ENCODE data around the gene KCNK5. TPM values are rescaled to one million over a fixed set of nuclear protein-coding genes. Genes with fewer than 3 reads are reported as not detected.

Gene KCNK5
- total RNA-seq, 1 experiment from 2014 or later: 19.8 TPM

GRCh38 chr6:39199231-39199940 is 29.9 kb downstream of the KCNK5 start:
- no peak for DNase-seq
- ChIA-PET POLR2A (no interaction called here), CTCF (interaction anchor here (0.6 kb wide), 1 partner anchor 170 kb away, joined by 3 read pairs; no protein-coding TSS in a partner anchor)
- no peak for TF ChIP-seq CTCF (IDR thresholded peaks at IDR 0.05; ENCODE audit: insufficient read depth in 1 of 2, low read depth in 1 of 2, low read length in 1 of 2, severe bottlenecking in 1 of 2, unreplicated experiment in 1 of 2)
- H3K9me3 Mint-ChIP-seq (ENCODE audit: unreplicated experiment): no peaks in the 10 kb centered on the region
- no peak overlapping the region for H3K4me3 ChIP-seq (ENCODE audit: low read depth, low read length)
- no peaks in the 10 kb centered on the region for H3K27me3 ChIP-seq (replicated peaks; ENCODE audit: control insufficient read depth, insufficient read depth, low read length)
- peak overlapping the region; percentile 35 for H3K27ac Mint-ChIP-seq (ENCODE audit: unreplicated experiment)
- H3K4me3 Mint-ChIP-seq (ENCODE audit: unreplicated experiment): no peak overlapping the region
- H3K36me3 Mint-ChIP-seq (ENCODE audit: insufficient read depth, unreplicated experiment): peaks cover 21% of the 10 kb centered on the region
- intact Hi-C loops (cut with micrococcal nuclease; ENCODE audit: unreplicated experiment): no loop called here
- H3K27me3 Mint-ChIP-seq (ENCODE audit: insufficient read depth, unreplicated experiment): no peaks in the 10 kb centered on the region
- H3K36me3 ChIP-seq (ENCODE audit: control insufficient read depth, insufficient read depth, low read length): peaks cover 11% of the 10 kb centered on the region
- BruUV-seq (replicated peaks): no TSS peak
- peaks cover 74% of the 10 kb centered on the region for H3K4me1 ChIP-seq
- H3K9me3 ChIP-seq: no peaks in the 10 kb centered on the region
- H3K4me1 Mint-ChIP-seq (ENCODE audit: low read depth, unreplicated experiment): peaks cover 43% of the 10 kb centered on the region

DNA sequence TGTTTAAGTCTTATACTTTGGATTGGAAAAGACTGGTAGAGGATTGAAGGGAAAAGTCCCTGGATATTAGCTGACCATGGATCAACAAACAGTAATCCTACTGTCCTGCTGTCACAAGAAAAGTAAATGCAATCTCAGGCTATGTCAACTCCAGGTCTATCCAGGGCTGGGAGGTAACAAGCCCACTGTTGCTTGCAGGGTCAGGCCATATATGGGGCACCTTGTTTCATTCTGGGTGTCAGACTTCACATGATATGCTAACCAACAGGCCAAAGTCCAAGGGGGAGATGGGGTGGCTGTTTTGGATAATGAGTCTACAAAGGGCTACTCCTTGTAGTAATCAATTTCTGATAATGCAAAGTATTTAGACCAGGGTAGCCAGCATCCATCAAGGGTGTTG is 30.7 kb downstream of the KCNK5 start:
- no peak for DNase-seq
- intact Hi-C loops (cut with micrococcal nuclease; ENCODE audit: unreplicated experiment): no loop called here
- BruUV-seq (replicated peaks): no TSS peak
- H3K4me3 Mint-ChIP-seq (ENCODE audit: unreplicated experiment): peak overlapping the region; percentile 27
- H3K9me3 ChIP-seq: no peaks in the 10 kb centered on the region
- no peak overlapping the region for H3K27ac Mint-ChIP-seq (ENCODE audit: unreplicated experiment)
- H3K36me3 ChIP-seq (ENCODE audit: control insufficient read depth, insufficient read depth, low read length): peaks cover 11% of the 10 kb centered on the region
- POLR2A ChIA-PET: no interaction called here
- no peak for TF ChIP-seq CTCF (IDR thresholded peaks at IDR 0.05; ENCODE audit: insufficient read depth in 1 of 2, low read depth in 1 of 2, low read length in 1 of 2, severe bottlenecking in 1 of 2, unreplicated experiment in 1 of 2)
- CTCF ChIA-PET: interaction anchor here (1.1 kb wide), 1 partner anchor 32 kb away, joined by 3 read pairs; no protein-coding TSS in a partner anchor
- no peaks in the 10 kb centered on the region for H3K27me3 Mint-ChIP-seq (ENCODE audit: insufficient read depth, unreplicated experiment)
- peaks cover 29% of the 10 kb centered on the region for H3K36me3 Mint-ChIP-seq (ENCODE audit: insufficient read depth, unreplicated experiment)
- no peaks in the 10 kb centered on the region for H3K27me3 ChIP-seq (replicated peaks; ENCODE audit: control insufficient read depth, insufficient read depth, low read length)
- peaks cover 42% of the 10 kb centered on the region for H3K4me1 Mint-ChIP-seq (ENCODE audit: low read depth, unreplicated experiment)
- H3K4me3 ChIP-seq (ENCODE audit: low read depth, low read length): no peak overlapping the region
- peaks cover 65% of the 10 kb centered on the region for H3K4me1 ChIP-seq
- H3K9me3 Mint-ChIP-seq (ENCODE audit: unreplicated experiment): no peaks in the 10 kb centered on the region

GRCh38 chr6:39197922-39198500 is 31.3 kb downstream of the KCNK5 start:
- no peak for DNase-seq
- H3K27ac Mint-ChIP-seq (ENCODE audit: unreplicated experiment): no peak overlapping the region
- no peaks in the 10 kb centered on the region for H3K9me3 ChIP-seq
- BruUV-seq (replicated peaks): no TSS peak
- peaks cover 60% of the 10 kb centered on the region for H3K4me1 ChIP-seq
- intact Hi-C loops (cut with micrococcal nuclease; ENCODE audit: unreplicated experiment): no loop called here
- no peak overlapping the region for H3K4me3 Mint-ChIP-seq (ENCODE audit: unreplicated experiment)
- H3K36me3 Mint-ChIP-seq (ENCODE audit: insufficient read depth, unreplicated experiment): peaks cover 34% of the 10 kb centered on the region
- H3K4me3 ChIP-seq (ENCODE audit: low read depth, low read length): no peak overlapping the region
- H3K4me1 Mint-ChIP-seq (ENCODE audit: low read depth, unreplicated experiment): peaks cover 46% of the 10 kb centered on the region
- no peak for TF ChIP-seq CTCF (IDR thresholded peaks at IDR 0.05; ENCODE audit: insufficient read depth in 1 of 2, low read depth in 1 of 2, low read length in 1 of 2, severe bottlenecking in 1 of 2, unreplicated experiment in 1 of 2)
- no peaks in the 10 kb centered on the region for H3K9me3 Mint-ChIP-seq (ENCODE audit: unreplicated experiment)
- H3K36me3 ChIP-seq (ENCODE audit: control insufficient read depth, insufficient read depth, low read length): peaks cover 12% of the 10 kb centered on the region
- H3K27me3 Mint-ChIP-seq (ENCODE audit: insufficient read depth, unreplicated experiment): no peaks in the 10 kb centered on the region
- ChIA-PET POLR2A (no interaction called here), CTCF (interaction anchor here (0.6 to 1.5 kb wide), 3 partner anchors 32 to 105 kb away, joined by 3 to 4 read pairs (median 3); no protein-coding TSS in a partner anchor)
- no peaks in the 10 kb centered on the region for H3K27me3 ChIP-seq (replicated peaks; ENCODE audit: control insufficient read depth, insufficient read depth, low read length)

Data from Caco-2 (cell line).